SK-N-SH (cell line): ENCODE data around the gene LPO.

Source experiments
- MAX ChIP-seq: IDR thresholded peaks from 2 replicates; pipeline ENCODE4 v1.4.0; 2012; ENCODE audit warnings: low read depth
- POLR2AphosphoS5 ChIP-seq: IDR thresholded peaks from 2 replicates; pipeline ENCODE4 v1.6.1; 2012; ENCODE audit warnings: low read depth, low read length
- RCOR1 ChIP-seq: fragments of 150-350 bp; IDR thresholded peaks from 2 replicates; pipeline ENCODE4 v1.6.1; 2017; ENCODE audit warnings: antibody characterized with exemption, low read length
- TF ChIP-seq, protein P1 (sequence below): fragments of 200-600 bp; sonication (generic); IDR thresholded peaks from 2 replicates; pipeline ENCODE4 v1.6.1; 2017; ENCODE audit warnings: antibody characterized with exemption, mild to moderate bottlenecking, moderate library complexity

DNA sequence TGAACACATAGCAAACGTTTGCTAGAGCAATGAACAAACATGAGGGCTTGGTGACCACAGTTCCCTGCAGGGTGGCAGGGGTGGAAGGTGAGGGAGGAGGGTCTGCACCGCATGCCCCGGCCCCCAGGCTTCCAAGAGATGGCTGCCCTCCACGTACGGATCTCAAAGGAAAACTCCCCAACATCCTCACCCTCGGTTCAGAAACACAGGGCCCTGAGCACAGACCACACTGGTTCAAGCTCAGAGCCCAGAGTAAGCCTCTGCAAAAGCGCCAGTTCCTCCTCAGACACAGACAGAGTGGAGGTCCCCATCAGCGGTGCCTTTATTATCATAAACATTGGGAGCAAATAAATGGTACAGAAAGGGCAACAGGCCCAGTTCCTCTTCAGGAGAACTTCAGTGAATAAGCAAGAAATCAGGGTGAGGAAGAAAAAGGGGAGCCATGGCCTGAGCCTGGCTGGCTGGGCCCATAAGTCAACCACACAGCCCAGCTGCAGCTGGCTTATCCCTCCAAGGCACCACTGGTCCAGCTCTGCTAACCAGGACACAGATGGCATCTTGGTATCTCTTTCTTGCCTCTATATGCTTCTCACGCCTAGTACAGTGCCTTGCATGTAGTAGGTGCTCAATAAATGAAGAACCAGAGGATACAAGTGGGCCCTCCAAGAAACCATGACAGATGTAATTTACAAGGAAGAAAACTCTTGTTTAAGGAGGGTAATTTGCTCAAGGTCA lies 31.3 kb downstream of the LPO start:
- no peak for TF ChIP-seq POLR2AphosphoS5
- TF ChIP-seq RCOR1 = no peak
- TF ChIP-seq, protein P1, sequence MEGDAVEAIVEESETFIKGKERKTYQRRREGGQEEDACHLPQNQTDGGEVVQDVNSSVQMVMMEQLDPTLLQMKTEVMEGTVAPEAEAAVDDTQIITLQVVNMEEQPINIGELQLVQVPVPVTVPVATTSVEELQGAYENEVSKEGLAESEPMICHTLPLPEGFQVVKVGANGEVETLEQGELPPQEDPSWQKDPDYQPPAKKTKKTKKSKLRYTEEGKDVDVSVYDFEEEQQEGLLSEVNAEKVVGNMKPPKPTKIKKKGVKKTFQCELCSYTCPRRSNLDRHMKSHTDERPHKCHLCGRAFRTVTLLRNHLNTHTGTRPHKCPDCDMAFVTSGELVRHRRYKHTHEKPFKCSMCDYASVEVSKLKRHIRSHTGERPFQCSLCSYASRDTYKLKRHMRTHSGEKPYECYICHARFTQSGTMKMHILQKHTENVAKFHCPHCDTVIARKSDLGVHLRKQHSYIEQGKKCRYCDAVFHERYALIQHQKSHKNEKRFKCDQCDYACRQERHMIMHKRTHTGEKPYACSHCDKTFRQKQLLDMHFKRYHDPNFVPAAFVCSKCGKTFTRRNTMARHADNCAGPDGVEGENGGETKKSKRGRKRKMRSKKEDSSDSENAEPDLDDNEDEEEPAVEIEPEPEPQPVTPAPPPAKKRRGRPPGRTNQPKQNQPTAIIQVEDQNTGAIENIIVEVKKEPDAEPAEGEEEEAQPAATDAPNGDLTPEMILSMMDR = no peak
- TF ChIP-seq MAX = no peak
